ENCODE results near the gene GPER1. TPM values are rescaled to one million over a fixed set of nuclear protein-coding genes. Genes with fewer than 3 reads are reported as not detected.
"Not testable (repeated sequence)": the region's sequence is repeated elsewhere in the genome, so short reads cannot be mapped to it uniquely, and the experiment has no call there.

The GPER1 gene
- not detected for total RNA-seq

- no peaks in the 10 kb centered on the region for H3K27me3 Mint-ChIP-seq
- intact Hi-C loops (cut with DNase I, micrococcal nuclease): loop anchor here (1.0 to 5.0 kb wide), 2 partner anchors 88 to 89 kb away; no protein-coding TSS in a partner anchor
- ChIA-PET POLR2A (no interaction called here), CTCF (interaction anchor here (0.6 to 1.4 kb wide), 3 partner anchors 23 to 109 kb away, joined by 3 read pairs; no protein-coding TSS in a partner anchor)
- DNase-seq (no peak), ATAC-seq (no peak)
- H3K9me3 Mint-ChIP-seq (ENCODE audit: low read depth): no peaks in the 10 kb centered on the region
- peaks cover 6% of the 10 kb centered on the region for H3K36me3 Mint-ChIP-seq (ENCODE audit: low read depth)
- peaks cover 12% of the 10 kb centered on the region for H3K4me1 Mint-ChIP-seq
- H3K4me3 Mint-ChIP-seq: peak within 1 kb of the TSS; percentile 53
- peak within 1 kb of the TSS; percentile 29 for H3K27ac Mint-ChIP-seq
These were observed at the start of gene GPER1 for GRCh38 chr7:1087952-1088920. Gene GPER1 (plus strand): TSS chr7:1088113. CDS start chr7:1091729, 3,616 bp downstream.

DNA sequence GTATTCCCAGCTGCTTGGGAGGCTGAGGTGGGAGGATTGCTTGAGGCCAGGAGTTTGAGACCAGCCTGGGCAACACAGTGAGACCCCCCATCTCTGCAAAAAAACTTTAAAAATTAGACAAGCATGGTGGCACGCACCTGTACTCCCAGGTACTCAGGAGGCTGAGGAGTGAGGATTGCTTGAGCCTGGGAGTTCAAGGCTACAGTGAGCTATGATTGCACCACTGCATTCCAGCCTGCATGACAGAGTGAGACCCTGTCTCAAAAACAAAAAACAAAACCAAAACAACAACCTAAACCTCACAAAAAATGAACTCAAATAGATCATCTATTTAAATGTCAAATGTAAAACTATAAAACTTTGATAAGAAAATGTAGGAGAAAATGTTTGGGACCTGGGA lies 47.7 kb upstream of the GPER1 start:
- CTCF ChIA-PET; H3K27ac Mint-ChIP-seq; H3K36me3 Mint-ChIP-seq (ENCODE audit: low read depth); H3K27me3 Mint-ChIP-seq; ATAC-seq; POLR2A ChIA-PET; H3K4me3 Mint-ChIP-seq; H3K9me3 Mint-ChIP-seq (ENCODE audit: low read depth); DNase-seq: not testable (repeated sequence)
- H3K4me1 Mint-ChIP-seq: peaks cover 19% of the 10 kb centered on the region
- intact Hi-C loops (cut with DNase I, micrococcal nuclease): loop anchor here in 1 of 2 experiments (5.0 to 10.0 kb wide), 13 partner anchors 63 to 1802 kb away; partner anchors contain the start of genes COX19, GET4, GNA12 and MICALL2

- Mint-ChIP-seq H3K27me3 (no peaks in the 10 kb centered on the region), H3K4me3 (no peak overlapping the region), H3K27ac (no peak overlapping the region), H3K36me3 (ENCODE audit: low read depth) (peaks cover 2% of the 10 kb centered on the region), H3K4me1 (peaks cover 24% of the 10 kb centered on the region), H3K9me3 (ENCODE audit: low read depth) (no peaks in the 10 kb centered on the region)
- DNase-seq (no peak), ATAC-seq (no peak)
- ChIA-PET CTCF (no interaction called here), POLR2A (no interaction called here)
- intact Hi-C loops (cut with DNase I, micrococcal nuclease): loop anchor here in 1 of 2 experiments (5.0 to 10.0 kb wide), 13 partner anchors 63 to 1802 kb away; partner anchors contain the start of genes COX19, GET4, GNA12 and MICALL2
These were observed 47.1 kb upstream of the GPER1 start for GRCh38 chr7:1040790-1041189.

DNA sequence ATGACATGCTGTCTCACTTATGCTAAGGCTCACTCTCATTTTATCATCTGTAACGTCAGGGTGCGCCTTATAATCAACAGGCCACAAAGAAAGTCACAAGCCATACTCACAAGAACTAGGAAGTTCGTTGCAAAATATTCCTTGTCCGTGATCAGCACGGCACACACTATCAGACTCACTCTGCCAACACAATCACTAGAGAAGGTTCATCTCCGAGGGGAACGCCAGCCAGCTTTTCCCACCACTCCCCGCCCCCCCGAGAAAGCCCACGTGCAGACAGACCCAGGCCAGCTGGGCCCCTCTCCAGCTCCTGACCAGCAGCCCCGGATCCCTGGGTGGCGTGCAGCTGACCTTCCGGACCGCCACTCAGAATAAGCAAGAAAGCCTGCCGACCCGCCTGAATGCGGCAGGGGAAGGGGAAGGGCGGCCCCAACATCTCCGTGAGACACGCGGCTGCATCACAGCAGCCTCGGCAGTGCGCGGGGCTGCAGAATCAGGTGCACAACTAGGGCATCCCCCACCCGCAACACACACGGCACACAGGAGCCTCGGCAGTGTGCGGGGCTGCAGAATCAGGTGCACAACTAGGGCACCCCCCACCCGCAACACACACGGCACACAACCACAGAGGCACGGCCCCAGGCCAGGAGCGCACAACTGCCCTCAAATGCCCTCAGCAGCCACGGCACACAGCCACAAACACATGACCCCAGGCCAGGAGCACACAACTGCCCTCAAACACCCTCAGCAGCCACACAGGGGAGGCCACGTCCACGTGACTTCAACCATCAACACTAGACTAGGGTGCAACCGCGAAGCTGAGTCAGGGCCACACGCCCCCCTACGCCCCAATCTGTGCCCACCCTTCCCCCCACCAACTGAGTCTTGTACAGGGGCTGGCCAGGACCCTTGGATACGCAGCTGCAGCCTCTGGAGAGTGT lies 46.1 kb upstream of the GPER1 start:
- Mint-ChIP-seq H3K27ac (no peak overlapping the region), H3K9me3 (ENCODE audit: low read depth) (no peaks in the 10 kb centered on the region), H3K4me3 (no peak overlapping the region)

DNA sequence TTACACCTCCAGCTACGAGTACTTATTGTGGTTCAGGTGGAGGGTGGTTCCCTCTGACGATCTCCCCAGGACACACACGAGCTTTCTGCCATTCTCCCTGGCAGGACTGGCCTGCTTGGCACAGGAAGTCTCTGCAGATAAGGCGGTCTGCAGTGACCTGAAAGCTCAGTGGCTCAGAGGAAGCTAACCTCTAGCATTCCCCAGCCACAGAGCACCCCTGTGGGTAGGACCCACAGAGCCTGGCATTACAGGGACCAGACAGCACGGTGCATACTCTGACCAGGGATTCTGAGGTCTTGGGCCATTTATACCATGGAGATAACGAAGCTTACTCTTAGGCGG lies 45.5 kb upstream of the GPER1 start:
- H3K4me3 Mint-ChIP-seq: no peak overlapping the region
- H3K4me1 Mint-ChIP-seq: peaks cover 41% of the 10 kb centered on the region
- CTCF ChIA-PET: no interaction called here
- no peak overlapping the region for H3K27ac Mint-ChIP-seq
- peaks cover 3% of the 10 kb centered on the region for H3K36me3 Mint-ChIP-seq (ENCODE audit: low read depth)
- no peak for DNase-seq
- POLR2A ChIA-PET: no interaction called here
- intact Hi-C loops (cut with DNase I, micrococcal nuclease): loop anchor here in 1 of 2 experiments (5.0 to 10.0 kb wide), 13 partner anchors 65 to 1800 kb away; partner anchors contain the start of genes COX19, GET4, GNA12 and MICALL2
- no peaks in the 10 kb centered on the region for H3K9me3 Mint-ChIP-seq (ENCODE audit: low read depth)
- ATAC-seq: no peak
- no peaks in the 10 kb centered on the region for H3K27me3 Mint-ChIP-seq

More for the DNA sequence above, 46.1 kb upstream of the GPER1 start:
- DNase-seq (no peak), ATAC-seq (no peak)
- POLR2A ChIA-PET: no interaction called here
- Mint-ChIP-seq H3K36me3 (ENCODE audit: low read depth) (peaks cover 3% of the 10 kb centered on the region), H3K4me1 (peaks cover 35% of the 10 kb centered on the region), H3K27me3 (no peaks in the 10 kb centered on the region)
- CTCF ChIA-PET: no interaction called here
- intact Hi-C loops (cut with DNase I, micrococcal nuclease): loop anchor here in 1 of 2 experiments (5.0 to 10.0 kb wide), 13 partner anchors 65 to 1800 kb away; partner anchors contain the start of genes COX19, GET4, GNA12 and MICALL2

GRCh38 chr7:1043552-1044188 lies 44.2 kb upstream of the GPER1 start:
- no peak for ATAC-seq
- peaks cover 53% of the 10 kb centered on the region for H3K4me1 Mint-ChIP-seq
- no peak for DNase-seq
- H3K27me3 Mint-ChIP-seq: no peaks in the 10 kb centered on the region
- H3K9me3 Mint-ChIP-seq (ENCODE audit: low read depth): no peaks in the 10 kb centered on the region
- peak overlapping the region; percentile 73 for H3K27ac Mint-ChIP-seq
- peak overlapping the region; percentile 64 for H3K4me3 Mint-ChIP-seq
- ChIA-PET CTCF (interaction anchor here (0.7 to 2.7 kb wide), 6 partner anchors 10 to 521 kb away, joined by 3 to 15 read pairs (median 3); no protein-coding TSS in a partner anchor), POLR2A (interaction anchor here (0.6 to 0.8 kb wide), 2 partner anchors 21 to 69 kb away, joined by 3 to 4 read pairs; no protein-coding TSS in a partner anchor)
- intact Hi-C loops (cut with DNase I, micrococcal nuclease): loop anchor here in 1 of 2 experiments (5.0 to 10.0 kb wide), 13 partner anchors 66 to 1799 kb away; partner anchors contain the start of genes COX19, GET4, GNA12 and MICALL2
- H3K36me3 Mint-ChIP-seq (ENCODE audit: low read depth): peaks cover 3% of the 10 kb centered on the region

GRCh38 chr7:1044189-1045068 lies 43.5 kb upstream of the GPER1 start, which contains the start of gene GPR146:
Gene GPR146 (plus strand): TSS chr7:1044546. CDS start chr7:1057516, 12,970 bp downstream.
- intact Hi-C loops (cut with DNase I, micrococcal nuclease): loop anchor here in 1 of 2 experiments (5.0 to 10.0 kb wide), 13 partner anchors 67 to 1798 kb away; partner anchors contain the start of genes COX19, GET4, GNA12 and MICALL2
- DNase-seq (peak; percentile 96), ATAC-seq (peak; percentile 88)
- Mint-ChIP-seq H3K27me3 (no peaks in the 10 kb centered on the region), H3K9me3 (ENCODE audit: low read depth) (no peaks in the 10 kb centered on the region), H3K4me3 (peak within 1 kb of the TSS; percentile 78), H3K4me1 (peaks cover 61% of the 10 kb centered on the region), H3K36me3 (ENCODE audit: low read depth) (peaks cover 3% of the 10 kb centered on the region), H3K27ac (peak within 1 kb of the TSS; percentile 73)
- CTCF ChIA-PET: interaction anchor here (0.5 to 2.7 kb wide), 11 partner anchors 9 to 756 kb away, joined by 3 to 15 read pairs (median 3); no protein-coding TSS in a partner anchor
- POLR2A ChIA-PET: no interaction called here

DNA sequence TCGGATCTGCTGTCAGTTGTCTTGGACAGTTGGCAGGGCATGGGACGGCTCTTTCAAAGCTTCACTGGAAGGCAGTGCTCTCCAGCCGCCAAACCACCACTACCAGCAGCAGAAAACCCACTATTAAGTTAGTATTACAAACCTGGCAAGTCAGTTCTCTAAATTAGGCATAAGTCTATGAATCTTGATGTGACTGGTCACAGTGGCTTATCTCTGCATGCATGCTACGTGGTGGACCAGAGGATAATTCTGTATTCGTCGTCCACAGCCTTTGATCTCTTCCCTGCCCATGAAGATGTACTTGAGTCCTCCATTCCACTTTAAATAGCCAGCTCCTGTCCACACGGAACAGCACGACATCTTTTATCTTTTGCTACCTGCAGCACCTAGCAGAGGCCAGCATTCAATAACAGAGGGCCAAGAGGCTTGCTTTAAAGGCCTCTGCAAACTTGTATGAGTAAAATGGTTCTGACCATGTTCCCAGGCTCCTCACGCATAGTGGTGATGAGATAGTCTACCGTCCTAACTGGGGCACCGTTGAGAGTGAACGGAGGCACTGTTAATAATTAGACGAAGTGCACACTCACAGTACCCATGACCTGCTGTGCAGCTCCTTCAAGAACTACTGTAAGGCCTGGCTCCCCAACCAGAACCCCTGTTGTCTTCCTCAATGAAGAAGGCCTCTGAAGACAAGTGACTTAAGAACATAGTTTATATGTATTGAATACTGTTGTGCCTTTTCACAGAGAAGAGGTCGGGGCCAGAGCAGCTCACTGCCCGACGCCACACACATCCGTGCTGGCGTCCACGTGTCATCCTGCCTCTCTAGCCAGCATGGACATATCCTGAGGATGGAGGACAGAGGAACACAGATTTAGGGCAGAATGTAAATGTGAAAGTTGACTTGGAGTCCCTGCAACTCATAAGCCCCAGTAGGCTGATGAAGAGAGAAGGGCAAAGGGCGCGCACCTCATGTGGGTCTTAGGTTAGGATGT lies 42.5 kb upstream of the GPER1 start:
- Mint-ChIP-seq H3K27me3 (no peaks in the 10 kb centered on the region), H3K4me3 (peak overlapping the region; percentile 78), H3K36me3 (ENCODE audit: low read depth) (peaks cover 3% of the 10 kb centered on the region), H3K4me1 (peaks cover 69% of the 10 kb centered on the region), H3K27ac (peak overlapping the region; percentile 64), H3K9me3 (ENCODE audit: low read depth) (no peaks in the 10 kb centered on the region)
- CTCF ChIA-PET: interaction anchor here (0.6 to 2.7 kb wide), 8 partner anchors 9 to 317 kb away, joined by 3 to 15 read pairs (median 3); no protein-coding TSS in a partner anchor
- no peak for DNase-seq
- no peak for ATAC-seq
- intact Hi-C loops (cut with DNase I, micrococcal nuclease): loop anchor here in 1 of 2 experiments (10.0 kb wide), 2 partner anchors 441 to 1589 kb away; partner anchors contain the start of gene TTYH3
- POLR2A ChIA-PET: no interaction called here
